Endothelial cell of umbilical vein (primary cell): ENCODE results near the gene EFNA2.

Experiments used
- GATA2 ChIP-seq: IDR thresholded peaks from 2 replicates; pipeline ENCODE4 v1.7.0; 2011; ENCODE audit warnings: low read depth, mild to moderate bottlenecking, moderate library complexity, mixed read lengths, low read length; ENCODE audit not compliant: insufficient read length, insufficient read depth
- POLR2A ChIP-seq: IDR thresholded peaks from 2 replicates; pipeline ENCODE4 v1.6.1; 2012; ENCODE audit warnings: low read depth, mild to moderate bottlenecking, control low read depth, low read length
- TF ChIP-seq, protein P1 (sequence below), 2 donors: IDR thresholded peaks; 1 replicate in 1 of 2; 2 replicates in 1 of 2; pipeline ENCODE4 v1.5.1; 2011; ENCODE audit warnings: low read length in 2 of 2, mild to moderate bottlenecking in 2 of 2, moderate library complexity in 2 of 2, control low read depth in 1 of 2, inconsistent platforms in 1 of 2, low read depth in 1 of 2; ENCODE audit not compliant: insufficient read depth in 1 of 2; ENCODE audit errors: extremely low read depth in 1 of 2
- TF ChIP-seq, protein P2 (sequence below): IDR thresholded peaks from 2 replicates; pipeline ENCODE4 v1.6.1; 2011; ENCODE audit not compliant: insufficient read depth, insufficient read length

DNA sequence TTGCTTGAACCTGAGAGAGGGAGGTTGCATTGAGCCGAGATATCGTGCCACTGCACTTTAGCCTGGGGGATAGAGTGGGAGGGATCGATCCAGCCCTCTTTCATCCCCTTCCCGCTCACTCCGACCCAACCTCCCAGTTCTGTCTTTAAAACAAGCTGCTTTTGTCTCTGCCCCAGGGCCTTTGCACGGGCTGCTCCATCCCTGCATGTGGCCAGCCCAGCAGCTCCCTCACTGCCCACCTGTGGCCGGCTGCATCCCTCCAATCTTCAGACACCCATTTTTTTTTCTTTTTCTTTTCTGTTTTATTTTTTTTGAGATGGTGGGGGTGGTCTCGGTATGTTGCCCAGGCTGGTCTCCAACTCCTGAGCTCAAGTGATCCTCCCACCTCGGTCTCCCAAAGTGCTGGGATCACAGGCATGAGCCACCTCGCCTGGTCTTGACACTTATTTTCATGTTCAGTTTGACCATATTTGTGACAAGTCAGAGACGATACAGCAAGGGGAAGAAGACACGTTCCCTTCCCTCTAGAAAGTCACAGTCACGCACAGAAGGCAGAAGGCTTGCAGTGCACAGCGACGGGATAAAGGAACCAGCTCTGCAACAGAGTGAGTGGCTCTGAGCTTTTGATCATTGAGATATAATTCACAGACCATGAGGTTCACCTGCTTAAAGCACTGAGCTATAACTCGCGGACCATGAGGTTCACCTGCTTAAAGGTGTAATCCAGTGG is 31.8 kb downstream of the EFNA2 start:
- TF ChIP-seq, protein P1, sequence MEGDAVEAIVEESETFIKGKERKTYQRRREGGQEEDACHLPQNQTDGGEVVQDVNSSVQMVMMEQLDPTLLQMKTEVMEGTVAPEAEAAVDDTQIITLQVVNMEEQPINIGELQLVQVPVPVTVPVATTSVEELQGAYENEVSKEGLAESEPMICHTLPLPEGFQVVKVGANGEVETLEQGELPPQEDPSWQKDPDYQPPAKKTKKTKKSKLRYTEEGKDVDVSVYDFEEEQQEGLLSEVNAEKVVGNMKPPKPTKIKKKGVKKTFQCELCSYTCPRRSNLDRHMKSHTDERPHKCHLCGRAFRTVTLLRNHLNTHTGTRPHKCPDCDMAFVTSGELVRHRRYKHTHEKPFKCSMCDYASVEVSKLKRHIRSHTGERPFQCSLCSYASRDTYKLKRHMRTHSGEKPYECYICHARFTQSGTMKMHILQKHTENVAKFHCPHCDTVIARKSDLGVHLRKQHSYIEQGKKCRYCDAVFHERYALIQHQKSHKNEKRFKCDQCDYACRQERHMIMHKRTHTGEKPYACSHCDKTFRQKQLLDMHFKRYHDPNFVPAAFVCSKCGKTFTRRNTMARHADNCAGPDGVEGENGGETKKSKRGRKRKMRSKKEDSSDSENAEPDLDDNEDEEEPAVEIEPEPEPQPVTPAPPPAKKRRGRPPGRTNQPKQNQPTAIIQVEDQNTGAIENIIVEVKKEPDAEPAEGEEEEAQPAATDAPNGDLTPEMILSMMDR (IDR thresholded peaks at IDR 0.05; ENCODE audit: extremely low read depth in 1 of 2, insufficient read depth in 1 of 2, low read depth in 1 of 2, low read length in 2 of 2) = no peak
- TF ChIP-seq GATA2 (no peak), POLR2A (no peak)
- TF ChIP-seq, protein P2, sequence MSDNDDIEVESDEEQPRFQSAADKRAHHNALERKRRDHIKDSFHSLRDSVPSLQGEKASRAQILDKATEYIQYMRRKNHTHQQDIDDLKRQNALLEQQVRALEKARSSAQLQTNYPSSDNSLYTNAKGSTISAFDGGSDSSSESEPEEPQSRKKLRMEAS = no peak
